ENCODE results near the gene EVPL. TPM values are rescaled to one million over a fixed set of nuclear protein-coding genes. Genes with fewer than 3 reads are reported as not detected.

The EVPL gene
- total and polyA plus RNA-seq, 2 donors from 2014 or later = 11.1 to 23.5 TPM

GRCh38 chr17:76007131-76007849 is 19.8 kb downstream of the EVPL start:
- no peak overlapping the region for H3K4me3 ChIP-seq (ENCODE audit: low read length in 3 of 3)
- no peak for TF ChIP-seq CTCF (IDR thresholded peaks at IDR 0.05; ENCODE audit: borderline replicate concordance, extremely low read depth, insufficient read depth)
- no peak overlapping the region for H3K9ac ChIP-seq (ENCODE audit: low read length in 3 of 3)
- no peaks in the 10 kb centered on the region for H3K27me3 ChIP-seq (ENCODE audit: control insufficient read depth, insufficient read depth, low read length)
- no peak overlapping the region for H3K27ac ChIP-seq (ENCODE audit: low read depth in 2 of 2, low read length in 2 of 2)
- intact Hi-C loops (cut with DNase I) = loop anchor here (10.0 kb wide), 1 partner anchor 92 kb away; no protein-coding TSS in a partner anchor
- FAIRE-seq (no peak), DNase-seq (no peak)
- peaks cover 0 to 7% (median 6%) of the 10 kb centered on the region in 3 donors for H3K36me3 ChIP-seq (ENCODE audit: control insufficient read depth in 2 of 3, insufficient read depth in 3 of 3, low read length in 3 of 3)
- H3K4me1 ChIP-seq (ENCODE audit: control insufficient read depth in 2 of 3, insufficient read depth in 2 of 3, low read depth in 1 of 3, low read length in 3 of 3) = peaks cover 0 to 5% (median 0%) of the 10 kb centered on the region in 3 donors
- H3K9me3 ChIP-seq (ENCODE audit: control insufficient read depth in 2 of 3, insufficient read depth in 1 of 3, low read length in 3 of 3) = no peaks in the 10 kb centered on the region

GRCh38 chr17:76005263-76006149 is 21.6 kb downstream of the EVPL start:
- Histone ChIP-seq H3K27me3 (ENCODE audit: control insufficient read depth, insufficient read depth, low read length) (no peaks in the 10 kb centered on the region), H3K9ac (ENCODE audit: low read length in 3 of 3) (no peak overlapping the region), H3K36me3 (ENCODE audit: control insufficient read depth in 2 of 3, insufficient read depth in 3 of 3, low read length in 3 of 3) (peaks cover 0 to 7% (median 2%) of the 10 kb centered on the region in 3 donors), H3K27ac (ENCODE audit: low read depth in 2 of 2, low read length in 2 of 2) (no peak overlapping the region), H3K9me3 (ENCODE audit: control insufficient read depth in 2 of 3, insufficient read depth in 1 of 3, low read length in 3 of 3) (no peaks in the 10 kb centered on the region), H3K4me3 (ENCODE audit: low read length in 3 of 3) (no peak overlapping the region), H3K4me1 (ENCODE audit: control insufficient read depth in 2 of 3, insufficient read depth in 2 of 3, low read depth in 1 of 3, low read length in 3 of 3) (peaks cover 0 to 5% (median 0%) of the 10 kb centered on the region in 3 donors)
- DNase-seq (peak; percentile 59 to 80 (median 78)), FAIRE-seq (no peak)
- TF ChIP-seq CTCF (IDR thresholded peaks at IDR 0.05; ENCODE audit: borderline replicate concordance, extremely low read depth, insufficient read depth) = peak; percentile 55
- intact Hi-C loops (cut with DNase I) = loop anchor here (10.0 kb wide), 1 partner anchor 91 kb away; no protein-coding TSS in a partner anchor

- no peak overlapping the region for H3K4me3 ChIP-seq (ENCODE audit: low read length in 3 of 3)
- H3K4me1 ChIP-seq (ENCODE audit: control insufficient read depth in 2 of 3, insufficient read depth in 2 of 3, low read depth in 1 of 3, low read length in 3 of 3) = peaks cover 0 to 5% (median 0%) of the 10 kb centered on the region in 3 donors
- no peak for TF ChIP-seq CTCF (IDR thresholded peaks at IDR 0.05; ENCODE audit: borderline replicate concordance, extremely low read depth, insufficient read depth)
- no peak overlapping the region for H3K9ac ChIP-seq (ENCODE audit: low read length in 3 of 3)
- H3K27me3 ChIP-seq (ENCODE audit: control insufficient read depth, insufficient read depth, low read length) = no peaks in the 10 kb centered on the region
- no peak for FAIRE-seq
- DNase-seq = no peak
- H3K36me3 ChIP-seq (ENCODE audit: control insufficient read depth in 2 of 3, insufficient read depth in 3 of 3, low read length in 3 of 3) = peaks cover 0 to 6% (median 2%) of the 10 kb centered on the region in 3 donors
- no peak overlapping the region for H3K27ac ChIP-seq (ENCODE audit: low read depth in 2 of 2, low read length in 2 of 2)
- H3K9me3 ChIP-seq (ENCODE audit: control insufficient read depth in 2 of 3, insufficient read depth in 1 of 3, low read length in 3 of 3) = no peaks in the 10 kb centered on the region
- intact Hi-C loops (cut with DNase I) = loop anchor here (10.0 kb wide), 1 partner anchor 90 kb away; no protein-coding TSS in a partner anchor
Measured at GRCh38 chr17:76004750-76005262, 22.3 kb downstream of the EVPL start.
